ENCODE results near the gene PRKN. TPM values are rescaled to one million over a fixed set of nuclear protein-coding genes. Genes with fewer than 3 reads are reported as not detected.

PRKN gene
- total and polyA plus RNA-seq, 2 donors (not counting 3 experiments of a cell fraction or from before 2014, with no cell fraction given), result 0.06 TPM; not detected in 1

GRCh38 chr6:162538643-162539064 is 188.9 kb downstream of the PRKN start:
- no peaks in the 10 kb centered on the region for H3K4me1 ChIP-seq (ENCODE audit: control insufficient read depth, extremely low read depth, insufficient read depth, low read length)
- no peak overlapping the region for H3K9ac ChIP-seq (replicated peaks; ENCODE audit: extremely low read depth, insufficient read depth, low read length)
- no peak overlapping the region for H3K4me2 ChIP-seq (ENCODE audit: insufficient read depth, low read length)
- no peaks in the 10 kb centered on the region for H3K36me3 ChIP-seq (ENCODE audit: control insufficient read depth in 2 of 2, extremely low read depth in 1 of 2, insufficient read depth in 2 of 2, low read length in 2 of 2)
- no peaks in the 10 kb centered on the region for H4K20me1 ChIP-seq (replicated peaks; ENCODE audit: control insufficient read depth, extremely low read depth, insufficient read depth, low read length)
- POLR2A ChIA-PET, result no interaction called here
- BruUV-seq (replicated peaks), result no TSS peak
- no peak overlapping the region for H3K4me3 ChIP-seq (replicated peaks in 1 of 3; ENCODE audit: insufficient read depth in 1 of 3, low read depth in 1 of 3, low read length in 3 of 3)
- intact Hi-C loops (cut with micrococcal nuclease) (no loop called here), dilution Hi-C loops (cut with MboI; ENCODE audit: extremely low pct_ligation_motif_present, low sequenced_read_pairs) (no loop called here)
- peaks cover 4% of the 10 kb centered on the region for H3K9me3 ChIP-seq (replicated peaks; ENCODE audit: control insufficient read depth, insufficient read depth, low read length)
- CTCF ChIA-PET, result no interaction called here
- no peaks in the 10 kb centered on the region for H3K79me2 ChIP-seq (ENCODE audit: control insufficient read depth, insufficient read depth, low read length)
- H2AFZ ChIP-seq (ENCODE audit: low read depth, low read length), result no peak overlapping the region
- H3K9me1 ChIP-seq (replicated peaks; ENCODE audit: control insufficient read depth, extremely low read depth, insufficient read depth, low read length), result no peaks in the 10 kb centered on the region
- FAIRE-seq (no peak), DNase-seq (ENCODE audit: low read depth, low spot score) (no peak)
- TF ChIP-seq, protein P1, sequence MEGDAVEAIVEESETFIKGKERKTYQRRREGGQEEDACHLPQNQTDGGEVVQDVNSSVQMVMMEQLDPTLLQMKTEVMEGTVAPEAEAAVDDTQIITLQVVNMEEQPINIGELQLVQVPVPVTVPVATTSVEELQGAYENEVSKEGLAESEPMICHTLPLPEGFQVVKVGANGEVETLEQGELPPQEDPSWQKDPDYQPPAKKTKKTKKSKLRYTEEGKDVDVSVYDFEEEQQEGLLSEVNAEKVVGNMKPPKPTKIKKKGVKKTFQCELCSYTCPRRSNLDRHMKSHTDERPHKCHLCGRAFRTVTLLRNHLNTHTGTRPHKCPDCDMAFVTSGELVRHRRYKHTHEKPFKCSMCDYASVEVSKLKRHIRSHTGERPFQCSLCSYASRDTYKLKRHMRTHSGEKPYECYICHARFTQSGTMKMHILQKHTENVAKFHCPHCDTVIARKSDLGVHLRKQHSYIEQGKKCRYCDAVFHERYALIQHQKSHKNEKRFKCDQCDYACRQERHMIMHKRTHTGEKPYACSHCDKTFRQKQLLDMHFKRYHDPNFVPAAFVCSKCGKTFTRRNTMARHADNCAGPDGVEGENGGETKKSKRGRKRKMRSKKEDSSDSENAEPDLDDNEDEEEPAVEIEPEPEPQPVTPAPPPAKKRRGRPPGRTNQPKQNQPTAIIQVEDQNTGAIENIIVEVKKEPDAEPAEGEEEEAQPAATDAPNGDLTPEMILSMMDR (IDR thresholded peaks at IDR 0.05; ENCODE audit: extremely low read depth in 1 of 2, insufficient read depth in 1 of 2, low read depth in 1 of 2, low read length in 2 of 2), result no peak
- TF ChIP-seq, protein P2, sequence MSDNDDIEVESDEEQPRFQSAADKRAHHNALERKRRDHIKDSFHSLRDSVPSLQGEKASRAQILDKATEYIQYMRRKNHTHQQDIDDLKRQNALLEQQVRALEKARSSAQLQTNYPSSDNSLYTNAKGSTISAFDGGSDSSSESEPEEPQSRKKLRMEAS (IDR thresholded peaks at IDR 0.05; ENCODE audit: insufficient read depth, insufficient read length), result no peak
- no peak for TF ChIP-seq MYC (IDR thresholded peaks at IDR 0.05; ENCODE audit: low read depth, low read length)
- no peak for TF ChIP-seq JUN (IDR thresholded peaks at IDR 0.05; ENCODE audit: borderline replicate concordance, insufficient read depth, insufficient read length, low read depth)
- no peak for TF ChIP-seq POLR2A (IDR thresholded peaks at IDR 0.05; ENCODE audit: low read depth, low read length)
- TF ChIP-seq POLR2AphosphoS5 (IDR thresholded peaks at IDR 0.05; ENCODE audit: insufficient read depth, low read depth, low read length), result no peak
- TF ChIP-seq EZH2 (IDR thresholded peaks at IDR 0.05; ENCODE audit: borderline replicate concordance, low read depth, low read length, severe bottlenecking), result no peak
- no peak for TF ChIP-seq GATA2 (IDR thresholded peaks at IDR 0.05; ENCODE audit: insufficient read depth, insufficient read length, low read depth, low read length)
- TF ChIP-seq FOS (IDR thresholded peaks at IDR 0.05; ENCODE audit: borderline replicate concordance, insufficient read depth, low read length), result no peak
- no peak overlapping the region for H3K27ac ChIP-seq (ENCODE audit: insufficient read depth, low read depth, low read length)
- no peaks in the 10 kb centered on the region for H3K27me3 ChIP-seq (ENCODE audit: control insufficient read depth in 2 of 2, insufficient read depth in 2 of 2, low read length in 2 of 2)

All from endothelial cell of umbilical vein (primary cell).